ENCODE results near the gene CXCL14.

The CXCL14 gene

GRCh38 chr5:135566422-135567400 is 12.1 kb downstream of the CXCL14 start:
- no peak for DNase-seq

DNA sequence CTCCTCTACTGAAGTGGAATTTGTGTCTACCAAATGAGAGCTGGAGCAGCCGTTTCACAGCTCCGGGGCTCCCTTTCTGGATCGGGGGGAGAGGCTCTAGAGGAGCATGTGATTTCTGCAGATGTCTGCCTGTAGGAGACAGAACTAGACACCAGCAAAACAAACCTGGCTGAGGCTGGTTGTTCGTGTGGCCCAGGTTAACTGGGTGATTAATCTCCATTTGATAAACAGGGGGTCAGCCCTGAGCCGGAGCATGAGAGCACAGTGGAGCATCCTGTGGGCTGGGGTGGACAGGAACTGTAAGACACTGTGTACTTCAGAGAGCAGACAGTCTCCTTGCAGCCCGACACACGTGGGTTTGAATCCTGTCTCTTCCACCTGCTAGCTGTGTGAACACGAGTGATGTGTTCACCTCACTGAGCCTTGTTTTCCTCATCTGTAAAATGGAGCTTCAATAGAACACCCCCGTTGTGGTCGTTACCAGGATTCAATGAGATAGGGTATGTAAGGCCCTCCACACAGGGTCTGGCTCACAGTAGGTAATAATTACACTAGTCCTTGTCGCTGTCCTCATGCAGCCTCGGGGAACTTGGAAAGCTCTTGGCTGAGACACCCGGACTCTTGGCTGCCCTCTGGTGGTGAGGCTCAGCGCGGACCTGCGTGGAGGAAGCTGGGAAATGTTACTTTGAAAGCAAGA is 12.9 kb downstream of the CXCL14 start:
- DNase-seq: no peak

- no peak for DNase-seq
Measured at GRCh38 chr5:135565266-135565665, 13.5 kb downstream of the CXCL14 start.

- DNase-seq: no peak
Measured at GRCh38 chr5:135564331-135564730, 14.5 kb downstream of the CXCL14 start.

GRCh38 chr5:135561266-135561665 is 17.5 kb downstream of the CXCL14 start:
- DNase-seq: no peak

DNA sequence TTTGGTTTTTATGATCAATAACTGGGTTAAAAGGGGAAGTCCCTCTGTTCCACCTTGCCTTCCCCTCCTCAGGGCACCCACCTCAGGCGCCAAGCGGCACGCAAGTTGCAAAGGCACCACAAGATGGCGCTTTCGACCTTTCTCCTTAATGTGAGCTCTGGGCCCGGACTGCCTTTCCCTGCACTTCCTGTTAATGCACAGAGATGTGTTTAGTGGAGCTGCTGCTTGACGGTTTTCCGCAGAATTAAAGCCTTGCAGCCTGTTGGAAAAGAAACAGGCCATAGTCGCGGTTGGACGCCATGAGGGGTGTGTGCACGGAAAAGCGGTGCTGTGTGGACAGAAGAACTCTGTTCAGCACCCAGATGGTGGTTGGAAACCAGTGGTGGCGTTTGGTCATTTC is 17.9 kb downstream of the CXCL14 start:
- peak; percentile 34 for DNase-seq

GRCh38 chr5:135559354-135559753 is 19.4 kb downstream of the CXCL14 start:
- no peak for DNase-seq

DNA sequence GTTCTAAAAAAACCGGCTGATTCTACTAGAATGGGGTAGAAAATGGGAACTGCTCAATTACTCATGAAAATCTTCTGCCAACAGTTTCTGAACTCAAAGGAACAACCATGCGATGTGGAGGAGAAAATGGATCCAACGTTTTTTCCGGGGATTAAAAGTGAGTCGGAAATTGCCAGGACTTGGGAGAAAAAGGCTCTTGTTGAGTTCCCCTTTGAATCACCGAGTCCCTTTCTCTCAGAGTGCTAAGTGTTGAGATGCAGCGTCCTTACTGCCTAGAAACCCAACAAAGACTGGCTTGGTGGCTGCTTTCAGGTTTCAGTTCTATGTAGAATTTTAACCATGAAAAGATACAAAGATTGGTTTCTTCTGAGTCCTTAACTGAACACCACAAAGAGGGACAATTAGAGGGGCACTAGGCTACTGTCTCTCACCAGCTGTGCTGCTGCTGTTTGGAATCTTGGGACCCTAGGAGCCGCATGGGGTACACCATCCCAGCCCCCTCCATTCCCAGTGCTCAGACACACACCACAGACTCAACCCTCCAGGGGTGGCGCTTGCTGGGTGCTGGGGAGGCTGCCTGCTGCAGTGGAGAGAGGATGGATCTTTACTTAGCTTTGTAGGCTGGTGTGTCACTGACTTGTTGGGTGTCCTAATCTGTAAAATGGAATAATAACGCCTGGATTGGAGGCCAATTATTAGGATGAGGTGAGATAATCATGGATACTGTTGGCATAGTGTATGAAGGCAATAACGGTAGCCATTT is 21.5 kb downstream of the CXCL14 start:
- no peak for DNase-seq

- DNase-seq: no peak
Measured at GRCh38 chr5:135556620-135557019, 22.2 kb downstream of the CXCL14 start.

DNA sequence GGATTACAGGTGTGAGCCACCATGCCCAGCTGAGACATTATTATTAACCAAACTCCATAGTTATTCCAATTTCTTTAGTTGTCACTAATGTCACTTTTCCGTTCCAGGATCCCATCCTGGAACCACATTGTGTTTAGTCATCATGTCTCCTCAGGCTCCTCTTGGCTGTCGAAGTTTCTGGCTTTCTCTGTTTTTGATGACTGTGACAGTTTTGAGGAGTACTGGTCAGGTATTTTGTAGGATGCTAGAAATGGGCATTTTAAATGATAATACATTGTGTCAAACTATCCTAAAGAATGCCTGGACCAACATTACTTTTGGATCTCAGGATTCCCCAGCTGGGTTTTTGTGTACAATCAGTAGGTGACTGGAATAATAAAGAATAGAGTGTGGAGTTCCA is 23.3 kb downstream of the CXCL14 start:
- no peak for DNase-seq

DNA sequence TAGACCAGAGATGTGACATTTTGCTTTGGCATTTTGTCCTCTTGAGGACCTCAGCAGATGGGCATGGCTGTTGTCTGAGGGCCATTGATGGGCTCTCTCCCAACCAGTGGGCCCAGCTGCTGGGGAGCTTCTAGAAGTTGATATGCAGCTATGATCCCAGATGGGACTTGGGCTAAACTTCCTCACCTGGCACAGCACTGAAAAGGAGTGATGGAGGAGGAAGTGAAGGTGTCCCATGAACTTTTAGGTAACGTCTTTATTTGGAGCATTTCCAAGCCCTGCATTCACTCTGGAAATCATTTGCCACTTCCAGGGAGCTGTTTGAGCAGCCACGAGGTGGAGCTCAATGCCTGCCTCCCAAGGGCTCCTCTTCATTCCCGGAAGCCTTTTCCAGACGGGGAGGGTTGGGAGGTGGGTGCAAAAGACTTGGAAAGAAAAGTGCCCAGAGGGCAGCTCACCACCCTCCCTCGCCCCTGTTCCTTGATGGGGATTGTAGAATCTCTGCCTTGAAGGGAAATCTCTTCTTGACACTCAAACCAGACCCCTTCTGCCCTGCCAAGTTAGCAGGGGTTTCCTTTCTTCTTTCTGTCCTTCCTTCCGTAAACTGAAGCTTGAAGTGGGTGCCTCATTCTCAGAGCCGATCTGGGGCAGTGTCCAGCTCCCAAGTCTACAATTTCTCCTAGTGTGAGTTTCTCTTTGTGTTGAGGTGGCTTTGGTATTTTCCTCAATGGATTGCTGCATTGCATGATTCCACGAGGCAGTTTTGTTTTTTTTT is 24.9 kb downstream of the CXCL14 start:
- no peak for DNase-seq

GRCh38 chr5:135551593-135552447 is 27.0 kb downstream of the CXCL14 start:
- DNase-seq: peak; percentile 40

DNA sequence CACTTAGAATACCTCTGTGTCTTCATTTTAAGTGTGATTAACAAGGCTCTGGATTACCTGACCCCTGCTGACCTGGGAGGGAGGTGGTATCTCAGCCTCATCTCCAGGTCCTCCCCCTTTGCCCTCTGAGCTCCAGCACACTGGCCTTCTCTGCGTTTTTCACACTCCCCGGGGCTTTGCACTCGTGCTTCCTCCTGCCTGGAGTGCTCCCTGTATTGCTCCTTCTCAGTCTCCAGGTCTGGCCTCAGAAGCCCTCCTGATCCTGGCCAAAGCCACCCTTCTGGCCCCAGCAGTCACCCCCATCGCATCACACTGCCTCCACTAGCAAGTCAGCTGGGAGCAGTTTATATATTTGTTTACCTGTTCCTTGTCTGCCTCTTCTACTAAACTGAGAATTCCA is 29.4 kb downstream of the CXCL14 start:
- DNase-seq: no peak

DNA sequence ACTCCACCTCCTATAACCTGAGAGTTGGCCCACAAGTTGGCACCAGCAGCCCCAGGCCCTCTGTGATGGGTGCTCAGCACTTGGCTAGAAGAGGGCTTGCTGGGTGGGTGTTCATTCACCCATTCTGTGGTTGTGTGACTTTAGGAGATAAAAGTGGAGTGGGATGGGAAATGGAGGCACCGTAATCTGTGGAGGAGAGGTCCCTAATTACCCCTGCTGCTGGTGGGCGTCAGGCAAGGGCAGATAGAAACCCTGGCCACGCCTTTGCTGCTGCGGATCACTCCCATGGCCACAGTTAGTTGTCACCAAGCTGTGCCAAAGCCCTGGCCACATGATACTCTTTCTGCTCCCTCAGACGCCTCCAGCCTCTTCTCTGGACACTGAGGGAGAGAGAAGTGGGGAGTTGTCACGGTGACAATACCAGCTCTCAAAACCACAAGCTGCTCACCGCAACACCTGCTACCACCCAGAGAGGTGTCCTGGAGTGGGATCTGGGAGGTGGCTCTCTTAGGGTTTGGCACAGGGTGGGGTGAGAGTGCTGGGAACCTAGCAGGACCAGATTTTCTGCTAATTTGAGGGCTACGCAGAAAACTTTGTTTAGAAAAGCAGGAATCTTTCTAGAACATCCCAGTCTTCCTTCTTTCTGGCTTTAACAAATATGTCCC is 31.1 kb downstream of the CXCL14 start:
- DNase-seq: peak; percentile 76

- DNase-seq: no peak
Measured at GRCh38 chr5:135546912-135547311, 31.9 kb downstream of the CXCL14 start.

DNA sequence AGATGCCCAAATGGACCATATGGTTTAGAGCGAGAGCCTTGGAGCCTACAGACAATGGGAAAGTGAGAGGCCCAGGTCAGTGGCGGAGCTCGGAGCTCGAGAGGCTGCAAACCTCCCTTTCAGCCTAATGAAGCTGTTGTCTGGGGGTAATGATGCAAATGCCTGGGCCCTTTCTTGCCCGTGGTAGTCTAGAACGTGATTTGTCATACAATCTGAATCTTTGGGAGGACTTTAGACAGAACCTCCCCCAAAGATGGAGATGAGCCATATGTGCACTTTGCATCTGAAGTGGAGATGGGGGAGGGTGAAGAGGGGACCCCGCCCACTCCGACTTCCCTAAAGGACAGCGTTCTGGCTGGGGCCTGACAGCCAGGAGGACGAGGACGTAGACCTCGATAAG is 32.7 kb downstream of the CXCL14 start:
- DNase-seq: no peak

DNA sequence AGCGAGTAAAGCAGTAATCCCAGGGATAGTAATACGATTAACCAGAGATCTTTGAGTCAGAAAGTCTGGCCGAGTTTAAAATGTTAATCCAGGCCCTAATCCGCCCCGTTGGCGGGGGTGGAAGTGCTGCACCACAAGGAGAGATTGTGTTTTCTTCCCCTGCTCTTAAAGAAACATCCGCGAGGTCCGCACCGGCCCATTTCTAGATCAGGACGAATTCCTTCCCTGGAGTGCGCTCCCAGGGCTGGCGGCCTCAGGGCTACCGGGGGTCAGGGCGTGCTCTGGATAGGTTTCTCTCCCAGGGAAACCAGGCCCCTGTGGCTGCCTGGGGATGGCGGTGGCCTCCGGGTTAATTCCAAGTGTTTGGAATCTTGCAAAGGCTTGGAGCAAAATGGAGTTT is 33.7 kb downstream of the CXCL14 start:
- DNase-seq: no peak

DNA sequence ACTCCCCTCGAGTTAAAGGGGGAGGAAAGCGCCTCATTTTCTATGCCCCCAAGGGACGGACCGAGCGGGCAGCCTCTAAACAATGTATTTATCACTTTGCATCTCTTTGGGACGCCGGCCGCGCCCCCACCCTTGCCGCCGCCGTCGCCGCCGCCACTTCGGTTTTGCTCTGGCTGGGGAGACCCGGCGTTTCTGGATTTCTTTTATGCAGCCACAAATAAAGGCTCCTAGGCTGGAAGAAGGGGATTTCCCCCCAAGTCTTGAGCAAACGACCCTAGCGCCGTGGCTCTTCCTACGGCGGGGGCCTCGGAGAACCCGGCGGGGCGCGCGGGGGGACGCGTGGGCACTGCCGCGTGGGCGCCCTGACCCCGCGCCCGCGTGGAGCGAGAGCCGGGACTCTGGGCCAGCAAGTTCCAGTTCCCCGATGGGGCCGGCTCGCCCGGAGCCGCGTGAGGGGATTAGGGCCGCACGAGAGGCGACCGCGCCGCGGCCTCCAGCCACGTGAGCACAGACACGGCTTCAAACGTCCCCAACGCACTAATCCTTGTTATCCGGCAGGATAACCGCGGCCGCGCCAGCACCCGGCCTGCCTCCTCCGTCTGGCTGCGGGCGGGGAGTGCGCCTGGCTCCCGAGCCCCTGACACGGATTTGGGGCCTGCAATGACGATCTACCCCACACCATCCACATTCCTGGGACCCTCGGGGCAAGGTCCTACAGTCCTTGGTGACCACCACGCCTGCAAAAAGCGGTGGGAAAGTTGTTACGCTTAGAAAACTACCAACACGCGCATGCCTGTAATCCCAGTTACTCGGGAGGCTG is 35.1 kb downstream of the CXCL14 start:
- no peak for DNase-seq

DNA sequence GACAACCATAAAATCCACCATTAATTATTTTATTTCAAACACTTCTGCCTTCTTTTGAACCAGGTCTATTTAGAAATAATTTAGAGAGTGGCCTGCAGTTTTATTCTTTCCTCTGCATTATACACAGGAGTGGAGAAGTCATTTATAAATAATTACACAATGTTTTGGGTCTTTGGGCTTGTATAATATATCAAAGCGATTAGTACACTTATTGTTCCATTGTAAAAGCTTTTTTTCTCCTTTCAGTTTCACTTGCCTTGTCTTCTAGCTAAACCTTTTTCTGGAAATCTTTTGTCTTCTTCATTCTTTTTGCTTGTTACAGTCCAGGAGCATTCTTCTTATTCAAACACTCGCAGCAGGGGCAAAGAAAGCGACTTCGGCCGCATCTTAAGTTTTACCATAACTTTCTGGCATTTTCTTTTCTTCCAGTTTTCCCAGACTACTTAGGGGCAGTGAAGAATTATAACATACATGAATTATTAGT is 35.7 kb downstream of the CXCL14 start:
- no peak for DNase-seq
